GM19193 (cell line): ENCODE results near the gene GCSAM.

ENCODE experiments used
- POLR2A ChIP-seq: IDR thresholded peaks from 4 replicates; pipeline ENCODE4 v1.6.1; 2011; ENCODE audit not compliant: insufficient read depth, insufficient read length; ENCODE audit errors: extremely low read depth

GCSAM gene

GRCh38 chr3:112121577-112122547, 11.2 kb downstream of the GCSAM start:
- TF ChIP-seq POLR2A, result no peak

- TF ChIP-seq POLR2A, result no peak
These were observed 12.8 kb downstream of the GCSAM start for GRCh38 chr3:112119962-112120836.

GRCh38 chr3:112117841-112118571, 15.0 kb downstream of the GCSAM start:
- TF ChIP-seq POLR2A, result no peak

GRCh38 chr3:112117415-112117814, 15.6 kb downstream of the GCSAM start:
- TF ChIP-seq POLR2A, result no peak

GRCh38 chr3:112116748-112117186, 16.3 kb downstream of the GCSAM start:
- no peak for TF ChIP-seq POLR2A

GRCh38 chr3:112115806-112116383, 17.2 kb downstream of the GCSAM start:
- TF ChIP-seq POLR2A, result no peak

- peak; percentile 28 for TF ChIP-seq POLR2A
These were observed 17.8 kb downstream of the GCSAM start for GRCh38 chr3:112115161-112115739.

GRCh38 chr3:112114576-112115160, 18.4 kb downstream of the GCSAM start:
- TF ChIP-seq POLR2A, result no peak

GRCh38 chr3:112111785-112112402, 21.2 kb downstream of the GCSAM start:
- TF ChIP-seq POLR2A, result no peak

- no peak for TF ChIP-seq POLR2A
These were observed 23.7 kb downstream of the GCSAM start for GRCh38 chr3:112109322-112109721.

- no peak for TF ChIP-seq POLR2A
These were observed 28.3 kb downstream of the GCSAM start for GRCh38 chr3:112104774-112105173.

GRCh38 chr3:112101916-112102315, 31.1 kb downstream of the GCSAM start:
- no peak for TF ChIP-seq POLR2A

GRCh38 chr3:112097378-112097777, 35.7 kb downstream of the GCSAM start:
- TF ChIP-seq POLR2A, result no peak
